ENCODE measurements around the gene DIS3L.

DNA sequence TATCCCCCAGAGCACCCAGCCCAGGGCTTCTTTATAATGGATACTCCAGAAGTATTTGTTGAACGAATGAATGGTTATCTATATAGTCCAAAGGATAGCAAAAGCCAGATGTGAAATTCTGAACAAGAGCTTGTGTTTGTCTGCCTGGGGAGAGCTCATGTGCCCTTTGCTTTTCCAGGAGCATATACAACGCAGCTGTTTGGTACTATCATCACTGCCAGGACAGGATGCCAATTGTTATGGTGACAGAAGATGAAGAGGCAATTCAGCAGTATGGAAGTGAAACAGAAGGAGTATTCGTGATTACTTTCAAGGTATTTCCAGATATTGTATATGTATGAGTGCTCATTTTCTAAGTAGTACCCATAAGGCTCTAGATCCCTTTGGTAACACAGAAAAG lies 15.2 kb downstream of the DIS3L start:
- no peak for TF ChIP-seq POLR2A (IDR thresholded peaks at IDR 0.05)
- TF ChIP-seq CTCF (IDR thresholded peaks at IDR 0.05), result no peak

Data from right lobe of liver (tissue), 4 donors.